HepG2 (cell line): ENCODE results near the gene ERBB3. TPM values are rescaled to one million over a fixed set of nuclear protein-coding genes. Genes with fewer than 3 reads are reported as not detected.

Experiments used
- AGO2 ChIP-seq: fragments of 200-400 bp; formaldehyde crosslinking; optimal IDR thresholded peaks from 2 replicates; pipeline ENCODE3; 2017; ENCODE audit warnings: mild to moderate bottlenecking, low read depth, low read length, moderate library complexity
- CSRNP2 ChIP-seq: sonication (generic); formaldehyde crosslinking; conservative IDR thresholded peaks from 2 replicates; pipeline ENCODE4 v1.8.0; 2022; ENCODE audit warnings: low read depth, missing genetic modification reagents
- E2F5 ChIP-seq: sonication (generic); formaldehyde crosslinking; conservative IDR thresholded peaks from 2 replicates; pipeline ENCODE4 v1.4.0; 2020; ENCODE audit warnings: missing genetic modification reagents
- JUN ChIP-seq: sonication (generic); formaldehyde crosslinking; IDR thresholded peaks from 2 replicates; pipeline ENCODE4 v1.4.0; 2020; ENCODE audit warnings: mild to moderate bottlenecking, missing genetic modification reagents
- MIXL1 ChIP-seq: IDR thresholded peaks from 2 replicates; pipeline ENCODE4 v1.6.1; 2016
- PTBP1 ChIP-seq: fragments of 200-400 bp; formaldehyde crosslinking; IDR thresholded peaks from 2 replicates; pipeline ENCODE4 v1.6.1; 2018; ENCODE audit warnings: low read length, low read depth; ENCODE audit not compliant: poor library complexity, severe bottlenecking
- RARG ChIP-seq: sonication (generic); formaldehyde crosslinking; IDR thresholded peaks from 2 replicates; pipeline ENCODE4 v1.4.0; 2020; ENCODE audit warnings: low read depth, mild to moderate bottlenecking, missing genetic modification reagents
- SALL2 ChIP-seq: sonication (generic); formaldehyde crosslinking; IDR thresholded peaks from 2 replicates; pipeline ENCODE4 v1.8.1; 2023; ENCODE audit warnings: mild to moderate bottlenecking, missing genetic modification reagents, inconsistent platforms
- SIN3A ChIP-seq: IDR thresholded peaks from 2 replicates; pipeline ENCODE4 v1.6.1; 2011; ENCODE audit warnings: low read depth, mild to moderate bottlenecking, control low read depth, low read length, borderline replicate concordance
- SMYD3 ChIP-seq: sonication (generic); formaldehyde crosslinking; IDR thresholded peaks from 2 replicates; pipeline ENCODE4 v1.8.1; 2023; ENCODE audit warnings: mild to moderate bottlenecking, missing genetic modification reagents
- SRY ChIP-seq: sonication (generic); formaldehyde crosslinking; IDR thresholded peaks from 2 replicates; pipeline ENCODE4 v1.8.0; 2022; ENCODE audit warnings: mild to moderate bottlenecking, missing genetic modification reagents
- TFDP2 ChIP-seq: sonication (generic); formaldehyde crosslinking; IDR thresholded peaks from 2 replicates; pipeline ENCODE4 v1.4.0; 2020; ENCODE audit warnings: missing genetic modification reagents
- USF2 ChIP-seq, 2 experiments: sonication (generic) in 1 of 2; formaldehyde crosslinking in 1 of 2; IDR thresholded peaks; 2 replicates each; pipeline versions ENCODE4 v1.5.1 to v1.6.1; 2011 to 2020; ENCODE audit warnings: borderline replicate concordance in 1 of 2, low read depth in 1 of 2, low read length in 1 of 2, mild to moderate bottlenecking in 1 of 2, missing genetic modification reagents in 1 of 2, moderate library complexity in 1 of 2
- ZBTB39 ChIP-seq: sonication (generic); formaldehyde crosslinking; IDR thresholded peaks from 2 replicates; pipeline ENCODE4 v1.5.0; 2020; ENCODE audit warnings: missing genetic modification reagents
- ZBTB7A ChIP-seq: sonication (generic); formaldehyde crosslinking; IDR thresholded peaks from 2 replicates; pipeline ENCODE4 v1.8.0; 2022; ENCODE audit warnings: mild to moderate bottlenecking, missing genetic modification reagents
- ZFP91 ChIP-seq: sonication (generic); formaldehyde crosslinking; IDR thresholded peaks from 2 replicates; pipeline ENCODE4 v1.9.0; 2022; ENCODE audit warnings: missing genetic modification reagents, mild to moderate bottlenecking, borderline replicate concordance
- ZNF354B ChIP-seq: sonication (generic); formaldehyde crosslinking; IDR thresholded peaks from 2 replicates; pipeline ENCODE4 v1.8.0; 2022; ENCODE audit warnings: mild to moderate bottlenecking, missing genetic modification reagents
- ZNF44 ChIP-seq: sonication (generic); formaldehyde crosslinking; IDR thresholded peaks from 2 replicates; pipeline ENCODE4 v1.5.1; 2020; ENCODE audit warnings: mild to moderate bottlenecking, missing genetic modification reagents
- polyA plus RNA-seq, 8 experiments: library from polyadenylated mRNA; depleted of rRNA in 3 of 8; stranded (reverse) in 7 of 8; unstranded in 1 of 8; fragments of >200 nt; fragmentation: Illumina TruSeq in 4 of 8; extraction: Trizol in 4 of 8; gene quantifications; 2 replicates each; pipeline versions ENCODE4 v1.2.1 to v1.2.3, GENCODE V29; 2011 to 2016; ENCODE audit warnings: low read depth in 4 of 8, missing spikeins in 1 of 8, mixed read lengths in 1 of 8; ENCODE audit not compliant: insufficient read depth in 1 of 8
- total RNA-seq, 5 experiments: library from RNA; depleted of rRNA; stranded (reverse); fragments of >200 nt; fragmentation: Illumina TruSeq; extraction: Trizol; gene quantifications; 2 replicates each; pipeline ENCODE4 v1.2.3, GENCODE V29; 2016; ENCODE audit warnings: low read depth in 1 of 5

The ERBB3 gene
- total and polyA plus RNA-seq, 2 of the 13 experiments (the other 11 are each of a cell fraction or from before 2014, with no cell fraction given), result 93.6 to 358 TPM

GRCh38 chr12:56117778-56118687 is 38.1 kb downstream of the ERBB3 start, which contains the start of gene ZC3H10 (continued):
- TF ChIP-seq ZFP91 (peak; percentile 95), SIN3A (peak; percentile 98), ZBTB39 (CRISPR knock-in tag) (no peak), JUN (no peak), SALL2 (CRISPR knock-in tag) (peak; percentile 89), TFDP2 (CRISPR knock-in tag) (peak; percentile 90), ZBTB7A (no peak), SMYD3 (CRISPR knock-in tag) (0 out of 2 replicates have a peak, but pooled peaks have one; percentile 53), CSRNP2 (no peak), PTBP1 (no peak), E2F5 (peak; percentile 18; the same call in 1 of the 2 replicates), RARG (no peak), AGO2 (peak; percentile 99), ZNF354B (CRISPR knock-in tag) (no peak), ZNF44 (CRISPR knock-in tag) (no peak), MIXL1 (CRISPR knock-in tag) (peak; percentile 86), SRY (CRISPR knock-in tag) (peak; percentile 79; the same call in 1 of the 2 replicates), USF2 (IDR thresholded peaks at IDR 0.05; ENCODE audit: low read depth, low read length) (no peak), USF2 (CRISPR knock-in tag; IDR thresholded peaks at IDR 0.05; ENCODE audit: borderline replicate concordance) (no peak)
